Tibial nerve (tissue), 4 donors: Measurements from ENCODE around the gene NHERF2. TPM values are rescaled to one million over a fixed set of nuclear protein-coding genes. Genes with fewer than 3 reads are reported as not detected.

Experiments used
- DNase-seq, 2 donors: peaks; one replicate each; pipeline ENCODE4 v3.0.0-alpha.2; 2019; ENCODE audit warnings: low spot score in 2 of 2
- H3K27ac ChIP-seq, 4 donors: fragments of 200-600 bp; sonication (generic) in 3 of 4; one replicate each; pipeline ENCODE4 v1.5.1; 2017 to 2019; ENCODE audit warnings: mild to moderate bottlenecking in 1 of 4
- H3K27me3 ChIP-seq, 2 donors: fragments of 200-600 bp; sonication (generic) in 1 of 2; one replicate each; pipeline versions ENCODE4 v1.5.1 to v1.6.0; 2017 to 2019
- H3K36me3 ChIP-seq, 3 donors: fragments of 200-600 bp; sonication (generic); one replicate each; pipeline ENCODE4 v1.5.1; 2018 to 2019
- H3K4me1 ChIP-seq, 4 donors: fragments of 200-600 bp; sonication (generic) in 3 of 4; one replicate each; pipeline ENCODE4 v1.5.1; 2017 to 2019
- H3K4me3 ChIP-seq, 4 donors: fragments of 200-600 bp; sonication (generic) in 3 of 4; one replicate each; pipeline ENCODE4 v1.5.1; 2017 to 2019; ENCODE audit warnings: mild to moderate bottlenecking in 1 of 4, moderate library complexity in 1 of 4
- H3K9me3 ChIP-seq, 4 donors: fragments of 200-600 bp; sonication (generic) in 3 of 4; one replicate each; pipeline ENCODE4 v1.5.1; 2017 to 2019
- CTCF ChIP-seq, 5 experiments: fragments of 200-600 bp in 3 of 5; fragments of 450-650 bp in 2 of 5; sonication (generic) in 3 of 5; IDR thresholded peaks; one replicate each; pipeline ENCODE4 v1.5.1; 2016 to 2019; ENCODE audit warnings: antibody characterized with exemption in 5 of 5, mild to moderate bottlenecking in 3 of 5, moderate library complexity in 2 of 5
- EP300 ChIP-seq, 2 donors: sonication (generic); formaldehyde crosslinking; IDR thresholded peaks; one replicate each; pipeline ENCODE4 v1.6.1; 2017; ENCODE audit warnings: antibody characterized with exemption in 2 of 2, mild to moderate bottlenecking in 1 of 2
- POLR2A ChIP-seq, 2 donors: fragments of 450-650 bp; IDR thresholded peaks; one replicate each; pipeline ENCODE4 v1.6.1; 2017; ENCODE audit warnings: antibody characterized with exemption in 2 of 2, mild to moderate bottlenecking in 2 of 2, moderate library complexity in 2 of 2
- WGBS, 2 donors: methylation state at CpG; one replicate each; pipeline ENCODE4 v1.1.5; 2018; 5-methylcytosine and 5-hydroxymethylcytosine counted together
- total RNA-seq, 4 donors: library from RNA; depleted of rRNA; stranded (reverse); fragments of >200 nt; gene quantifications; one replicate each; pipeline ENCODE4 v1.1.0, GENCODE V29; 2016

NHERF2 gene
- total RNA-seq, 4 donors from 2014 or later = 54.7 to 83.1 (median 64.9) TPM

GRCh38 chr16:2070576-2071453 is 44.1 kb downstream of the NHERF2 start:
- no peaks in the 10 kb centered on the region for H3K4me1 ChIP-seq
- no peaks in the 10 kb centered on the region for H3K27me3 ChIP-seq
- no peaks in the 10 kb centered on the region for H3K9me3 ChIP-seq
- WGBS, 2 donors = 91% methylated on average over 17 to 28 of the region's 29 CpGs
- TF ChIP-seq POLR2A (IDR thresholded peaks at IDR 0.05) = no peak
- DNase-seq = no peak
- H3K27ac ChIP-seq = no peak overlapping the region
- no peak overlapping the region for H3K4me3 ChIP-seq
- H3K36me3 ChIP-seq = peaks cover 7 to 99% (median 19%) of the 10 kb centered on the region in 3 donors

DNA sequence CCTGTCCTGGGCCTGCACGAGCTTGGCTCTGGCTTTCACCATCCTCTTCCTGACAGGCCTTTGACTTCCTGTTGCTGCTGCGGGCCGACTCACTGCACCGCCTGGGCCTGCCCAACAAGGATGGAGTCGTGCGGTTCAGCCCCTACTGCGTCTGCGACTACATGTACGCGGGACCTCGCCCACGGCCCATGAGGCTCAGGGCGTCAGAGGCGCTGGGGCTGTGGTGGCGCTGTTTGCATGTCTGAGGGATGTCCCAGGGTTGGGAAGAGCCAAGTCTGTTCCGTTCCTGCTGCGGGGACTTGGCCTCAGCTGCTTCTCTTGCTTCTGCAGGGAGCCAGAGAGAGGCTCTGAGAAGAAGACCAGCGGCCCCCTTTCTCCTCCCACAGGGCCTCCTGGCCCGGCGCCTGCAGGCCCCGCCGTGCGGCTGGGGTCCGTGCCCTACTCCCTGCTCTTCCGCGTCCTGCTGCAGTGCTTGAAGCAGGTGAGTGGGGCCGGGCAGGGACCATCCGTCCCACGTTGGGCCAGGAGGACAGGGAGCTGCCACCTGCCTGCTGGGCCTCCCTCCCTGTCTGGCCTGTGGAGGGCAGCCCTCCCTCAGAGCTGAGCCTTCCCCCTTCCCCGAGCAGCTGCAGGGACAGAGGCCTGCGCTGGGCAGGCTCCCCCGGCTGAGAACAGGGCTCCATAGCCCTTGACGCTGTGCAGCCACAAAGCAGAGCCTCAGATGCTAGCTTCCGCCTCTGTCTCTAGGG is 44.9 kb downstream of the NHERF2 start:
- 77 to 87% methylated on average over 26 to 34 of the region's 34 CpGs for WGBS, 2 donors
- no peak for DNase-seq
- H3K4me1 ChIP-seq = no peaks in the 10 kb centered on the region
- TF ChIP-seq POLR2A (IDR thresholded peaks at IDR 0.05) (no peak), CTCF (IDR thresholded peaks at IDR 0.05) (no peak), EP300 (IDR thresholded peaks at IDR 0.05) (no peak)
- H3K27ac ChIP-seq = no peak overlapping the region
- no peak overlapping the region for H3K4me3 ChIP-seq
- H3K9me3 ChIP-seq = no peaks in the 10 kb centered on the region
- peaks cover 4 to 99% (median 24%) of the 10 kb centered on the region in 3 donors for H3K36me3 ChIP-seq
- no peaks in the 10 kb centered on the region for H3K27me3 ChIP-seq

DNA sequence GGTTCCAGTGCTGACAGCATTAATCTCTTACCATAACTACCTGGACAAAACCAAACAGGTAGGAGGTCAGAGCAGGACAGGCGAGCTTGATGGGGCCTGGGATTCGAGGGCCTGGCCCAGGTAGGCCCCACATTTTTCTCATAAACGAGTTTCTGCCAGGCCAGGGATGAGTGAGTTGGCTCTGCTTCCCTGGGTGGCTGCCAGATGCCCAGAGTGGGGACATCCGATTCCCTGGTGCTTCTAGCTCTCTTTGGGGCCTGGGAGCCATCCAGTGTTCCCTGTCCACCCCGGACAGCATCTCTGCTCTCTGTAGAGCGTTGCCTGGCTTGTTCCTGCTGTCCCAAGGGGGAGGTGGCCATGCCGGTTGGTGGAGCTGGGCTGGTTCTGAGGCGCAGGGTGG is 46.2 kb downstream of the NHERF2 start:
- no peaks in the 10 kb centered on the region for H3K4me1 ChIP-seq
- no peak overlapping the region for H3K27ac ChIP-seq
- peaks cover 4 to 99% (median 24%) of the 10 kb centered on the region in 3 donors for H3K36me3 ChIP-seq
- no peak for TF ChIP-seq POLR2A (IDR thresholded peaks at IDR 0.05)
- TF ChIP-seq EP300 (IDR thresholded peaks at IDR 0.05) = no peak
- TF ChIP-seq CTCF (IDR thresholded peaks at IDR 0.05) = no peak
- no peak for DNase-seq
- H3K4me3 ChIP-seq = no peak overlapping the region
- H3K27me3 ChIP-seq = no peaks in the 10 kb centered on the region
- 80 to 85% methylated on average over 6 of the region's 8 CpGs for WGBS, 2 donors
- no peaks in the 10 kb centered on the region for H3K9me3 ChIP-seq

GRCh38 chr16:2074071-2074470 is 47.4 kb downstream of the NHERF2 start:
- Histone ChIP-seq H3K4me3 (no peak overlapping the region), H3K4me1 (no peaks in the 10 kb centered on the region), H3K27me3 (no peaks in the 10 kb centered on the region), H3K27ac (no peak overlapping the region), H3K9me3 (no peaks in the 10 kb centered on the region), H3K36me3 (peaks cover 4 to 99% (median 24%) of the 10 kb centered on the region in 3 donors)
- DNase-seq = no peak
- 93% methylated on average over 12 to 16 of the region's 20 CpGs for WGBS, 2 donors
- TF ChIP-seq EP300 (IDR thresholded peaks at IDR 0.05) (no peak), CTCF (IDR thresholded peaks at IDR 0.05) (no peak), POLR2A (IDR thresholded peaks at IDR 0.05) (no peak)

DNA sequence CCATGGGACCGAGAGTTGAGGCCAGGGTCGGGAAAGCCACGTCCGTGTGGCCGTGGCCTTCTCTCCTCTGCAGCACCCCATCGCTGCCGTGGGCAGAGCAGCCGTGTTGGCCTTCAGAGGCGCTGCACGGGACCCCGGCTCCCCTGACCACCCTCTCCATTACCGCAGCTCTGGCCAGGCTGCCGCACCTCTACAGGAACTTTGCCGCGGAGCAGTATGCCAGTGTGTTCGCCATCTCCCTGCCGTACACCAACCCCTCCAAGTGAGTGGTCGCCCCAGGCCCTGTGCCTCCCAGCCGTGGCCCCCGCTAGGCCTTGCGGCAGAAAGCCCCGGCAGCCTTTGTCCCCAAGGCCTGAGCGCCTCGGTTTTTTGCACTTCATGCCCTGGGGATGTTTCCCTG is 48.9 kb downstream of the NHERF2 start:
- no peak for DNase-seq
- no peaks in the 10 kb centered on the region for H3K4me1 ChIP-seq
- H3K4me3 ChIP-seq = no peak overlapping the region
- H3K27ac ChIP-seq = no peak overlapping the region
- peaks cover 4 to 100% (median 23%) of the 10 kb centered on the region in 3 donors for H3K36me3 ChIP-seq
- TF ChIP-seq POLR2A (IDR thresholded peaks at IDR 0.05) = no peak
- no peak for TF ChIP-seq CTCF (IDR thresholded peaks at IDR 0.05)
- TF ChIP-seq EP300 (IDR thresholded peaks at IDR 0.05) = no peak
- no peaks in the 10 kb centered on the region for H3K27me3 ChIP-seq
- WGBS, 2 donors = 90 to 92% methylated on average over 24 of the region's 24 CpGs
- no peaks in the 10 kb centered on the region for H3K9me3 ChIP-seq
